Omental fat pad (tissue), 4 donors: ENCODE results near the gene P2RX1. TPM values are rescaled to one million over a fixed set of nuclear protein-coding genes. Genes with fewer than 3 reads are reported as not detected.

Experiments used
- ATAC-seq: fragments of 150-250 bp; one replicate; pipeline ENCODE4 v1.9.1; 2016; ENCODE audit warnings: mild to moderate bottlenecking, moderate library complexity; ENCODE audit not compliant: low FRiP score
- DNase-seq: peaks from one replicate; pipeline ENCODE4 v3.0.0-alpha.2; 2019; ENCODE audit warnings: low spot score
- CTCF ChIP-seq, 3 donors: fragments of 450-650 bp; IDR thresholded peaks; one replicate each; pipeline ENCODE4 v1.5.1; 2016 to 2017; ENCODE audit warnings: antibody characterized with exemption in 3 of 3, mild to moderate bottlenecking in 3 of 3, moderate library complexity in 2 of 3
- total RNA-seq, 4 donors: library from RNA; depleted of rRNA; stranded (reverse); fragments of >200 nt; gene quantifications; one replicate each; pipeline ENCODE4 v1.1.0, GENCODE V29; 2016

P2RX1 gene
- total RNA-seq, 4 donors from 2014 or later, result 1.1 to 4.7 (median 2.7) TPM

- no peak for TF ChIP-seq CTCF (IDR thresholded peaks at IDR 0.05)
- DNase-seq, result no peak
- ATAC-seq, result no peak
Measured at GRCh38 chr17:3956983-3957382, 40.7 kb upstream of the P2RX1 start.

- DNase-seq (no peak), ATAC-seq (no peak)
- TF ChIP-seq CTCF (IDR thresholded peaks at IDR 0.05), result no peak
Measured at GRCh38 chr17:3956327-3956957, 40.2 kb upstream of the P2RX1 start.

- TF ChIP-seq CTCF (IDR thresholded peaks at IDR 0.05), result no peak
- ATAC-seq (no peak), DNase-seq (no peak)
Measured at GRCh38 chr17:3955673-3955988, 39.4 kb upstream of the P2RX1 start.

GRCh38 chr17:3954976-3955672 lies 38.9 kb upstream of the P2RX1 start:
- ATAC-seq (no peak), DNase-seq (no peak)
- TF ChIP-seq CTCF (IDR thresholded peaks at IDR 0.05), result no peak

GRCh38 chr17:3954086-3954485 lies 37.8 kb upstream of the P2RX1 start:
- DNase-seq (no peak), ATAC-seq (no peak)
- TF ChIP-seq CTCF (IDR thresholded peaks at IDR 0.05), result no peak

GRCh38 chr17:3953542-3953941 lies 37.3 kb upstream of the P2RX1 start:
- ATAC-seq (no peak), DNase-seq (no peak)
- no peak for TF ChIP-seq CTCF (IDR thresholded peaks at IDR 0.05)

- no peak for TF ChIP-seq CTCF (IDR thresholded peaks at IDR 0.05)
- ATAC-seq, result no peak
- no peak for DNase-seq
Measured at GRCh38 chr17:3952186-3952585, 35.9 kb upstream of the P2RX1 start.
